ENCODE results near the gene MTRF1.
"Not testable (repeated sequence)": the region's sequence is repeated elsewhere in the genome, so short reads cannot be mapped to it uniquely, and the experiment has no call there.

Gene MTRF1

DNA sequence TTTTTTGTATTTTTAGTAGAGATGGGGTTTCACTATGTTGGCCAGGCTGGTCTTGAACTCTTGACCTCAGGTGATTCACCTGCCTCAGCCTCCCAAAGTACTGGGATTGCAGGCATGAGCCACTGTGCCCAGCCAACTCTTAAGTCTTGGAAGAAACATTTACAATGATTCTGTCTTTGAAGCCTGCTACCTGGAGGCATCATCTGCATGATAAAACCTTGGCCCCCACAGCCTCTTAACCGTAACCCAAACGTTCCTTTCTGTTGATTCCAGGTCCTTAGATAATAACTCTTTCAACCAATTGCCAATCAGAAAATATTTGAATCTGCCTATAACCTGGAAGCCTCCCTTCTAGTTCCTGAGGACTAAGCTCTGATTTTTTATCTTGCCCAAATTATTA, 15.8 kb upstream of the MTRF1 start:
- not testable (repeated sequence) for DNase-seq

DNA sequence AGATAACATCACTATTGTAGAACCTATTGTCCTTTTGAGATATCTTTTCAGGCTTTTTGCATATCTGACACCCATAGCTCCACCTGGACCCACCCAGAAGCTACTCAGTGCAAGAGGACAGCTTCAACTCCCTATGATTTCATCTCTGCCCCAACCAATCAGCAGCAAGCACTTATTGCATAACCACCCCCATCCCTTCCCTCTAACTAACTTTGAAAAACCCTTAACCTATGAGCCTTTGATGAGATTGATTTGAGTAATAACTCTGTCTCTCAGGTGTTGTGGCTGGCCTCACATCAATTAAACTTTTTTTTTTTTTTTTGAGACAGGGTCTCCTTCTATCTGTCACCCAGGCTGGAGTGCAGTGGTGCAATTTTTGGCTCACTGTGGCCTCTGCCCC, 13.4 kb upstream of the MTRF1 start:
- no peak for DNase-seq

DNA sequence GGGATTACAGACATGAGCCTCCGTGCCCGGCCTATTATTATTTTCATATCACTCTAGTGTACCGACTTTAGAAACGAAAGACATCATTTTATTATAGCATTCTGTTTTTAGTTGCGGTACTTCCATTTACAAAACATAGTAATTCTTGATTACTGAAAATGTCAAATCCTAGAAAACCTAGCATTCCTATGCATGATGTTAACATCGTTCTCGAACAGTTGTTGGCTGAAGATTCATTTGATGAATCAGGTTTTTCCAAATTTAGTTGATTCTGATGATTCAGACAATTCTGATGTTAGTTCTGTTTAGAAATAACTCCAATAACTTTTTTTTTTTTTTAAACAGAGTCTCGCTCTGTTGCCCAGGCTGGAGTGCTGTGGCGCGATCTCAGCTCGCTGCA, 11.5 kb upstream of the MTRF1 start:
- no peak for DNase-seq

DNA sequence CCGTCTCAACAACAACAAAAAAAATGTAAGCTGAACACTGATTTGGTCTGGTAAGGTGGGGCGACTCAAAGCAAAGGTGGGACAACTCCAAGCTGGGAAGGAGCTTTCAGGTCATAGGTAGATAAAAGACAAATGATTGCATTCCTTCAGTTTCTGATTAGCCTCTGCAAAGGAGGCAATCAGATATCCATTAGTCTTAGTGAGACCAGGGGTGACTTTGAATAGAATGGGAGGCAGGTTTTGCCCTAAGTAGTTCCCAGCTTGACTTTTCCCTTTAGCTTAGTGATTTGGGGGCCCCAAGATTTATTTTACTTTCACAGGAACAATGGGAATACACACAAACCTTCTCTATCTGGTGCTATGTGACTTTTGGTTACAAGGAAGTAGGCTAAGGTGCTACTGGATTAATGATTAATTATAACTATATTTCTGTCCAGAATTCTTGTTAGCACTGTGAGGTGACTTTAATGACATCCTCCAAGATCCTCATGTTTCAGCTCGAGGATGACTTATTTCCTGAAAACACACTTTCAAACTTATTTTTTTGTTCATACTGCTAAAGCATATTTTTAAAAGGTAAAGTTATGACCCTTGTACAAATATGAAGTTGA, 10.6 kb upstream of the MTRF1 start:
- DNase-seq, result no peak

DNA sequence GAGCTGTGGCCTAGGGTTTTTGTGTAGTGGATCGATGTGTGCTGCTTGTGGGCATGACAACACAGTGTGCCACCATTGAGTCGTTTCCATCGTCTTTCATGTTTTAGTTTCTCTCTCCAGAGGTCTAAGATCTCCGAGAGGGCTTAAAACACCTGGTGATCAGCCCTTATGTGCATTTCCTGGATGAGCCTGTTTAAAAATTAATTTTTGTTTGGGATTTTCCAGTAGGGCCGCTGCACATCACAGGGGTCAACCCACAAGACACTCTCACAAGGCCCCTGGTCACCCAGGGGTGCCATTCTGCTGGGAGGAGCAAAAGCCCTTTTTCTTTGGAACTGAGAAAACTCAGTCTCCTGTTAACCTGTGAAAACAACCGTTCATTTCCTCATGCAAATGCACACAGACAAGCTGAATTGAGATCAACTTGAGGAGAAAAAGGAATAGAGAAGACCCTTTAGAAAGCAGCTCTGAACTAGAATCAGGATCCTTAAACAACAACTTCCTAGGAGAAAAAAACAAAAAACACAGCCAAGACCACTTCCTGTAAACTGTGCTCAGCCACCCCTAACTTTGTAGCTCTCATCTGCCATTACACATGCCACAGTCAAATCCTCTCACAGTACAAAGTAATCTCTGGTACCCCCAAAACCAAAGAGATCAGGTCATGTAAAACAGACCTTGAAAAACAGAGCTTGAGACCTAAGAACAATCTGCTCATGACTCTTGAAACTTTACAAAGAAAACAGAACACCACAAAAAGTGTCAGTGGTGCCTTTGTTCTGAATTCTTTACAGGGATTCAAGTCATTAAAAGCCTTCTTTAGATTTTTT, 8.3 kb upstream of the MTRF1 start:
- no peak for DNase-seq

DNA sequence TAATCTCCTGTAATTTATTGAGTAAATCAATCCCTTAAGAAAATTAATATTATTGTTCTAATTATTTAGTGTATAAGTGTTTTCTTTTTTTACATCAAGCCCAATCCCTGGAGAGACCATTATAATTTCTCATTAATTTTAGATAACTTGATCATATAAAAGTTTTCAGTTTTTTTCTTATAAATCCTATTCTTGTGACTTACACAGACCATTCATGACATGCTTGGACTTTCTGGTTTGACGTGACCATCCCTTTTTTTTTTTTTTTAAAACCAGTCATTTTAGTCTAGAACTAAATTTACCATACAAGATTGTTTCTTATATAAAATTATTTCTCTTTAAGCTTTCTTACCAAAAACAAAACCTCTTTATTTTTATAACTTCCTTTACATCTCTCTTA, 5.4 kb upstream of the MTRF1 start:
- no peak for DNase-seq

DNA sequence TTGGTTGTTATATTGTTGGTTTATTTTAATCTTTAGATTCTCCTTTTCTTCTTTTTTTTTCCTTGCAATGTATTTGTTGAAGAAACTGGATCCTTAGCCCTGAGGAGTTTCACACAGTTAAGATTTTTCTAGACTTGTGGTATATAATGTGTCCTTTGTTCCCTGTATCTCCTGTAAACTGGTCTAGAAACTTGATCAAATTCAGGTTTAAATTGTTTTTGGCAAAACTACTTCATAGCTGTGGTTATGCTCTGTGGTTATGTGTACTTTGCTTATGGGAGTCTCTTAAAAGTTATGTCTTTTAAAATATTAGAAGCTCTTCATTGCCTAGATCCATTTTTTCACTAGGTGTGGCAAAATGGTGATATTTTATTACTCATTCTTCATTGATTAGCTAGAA, 3.7 kb upstream of the MTRF1 start:
- no peak for DNase-seq

DNA sequence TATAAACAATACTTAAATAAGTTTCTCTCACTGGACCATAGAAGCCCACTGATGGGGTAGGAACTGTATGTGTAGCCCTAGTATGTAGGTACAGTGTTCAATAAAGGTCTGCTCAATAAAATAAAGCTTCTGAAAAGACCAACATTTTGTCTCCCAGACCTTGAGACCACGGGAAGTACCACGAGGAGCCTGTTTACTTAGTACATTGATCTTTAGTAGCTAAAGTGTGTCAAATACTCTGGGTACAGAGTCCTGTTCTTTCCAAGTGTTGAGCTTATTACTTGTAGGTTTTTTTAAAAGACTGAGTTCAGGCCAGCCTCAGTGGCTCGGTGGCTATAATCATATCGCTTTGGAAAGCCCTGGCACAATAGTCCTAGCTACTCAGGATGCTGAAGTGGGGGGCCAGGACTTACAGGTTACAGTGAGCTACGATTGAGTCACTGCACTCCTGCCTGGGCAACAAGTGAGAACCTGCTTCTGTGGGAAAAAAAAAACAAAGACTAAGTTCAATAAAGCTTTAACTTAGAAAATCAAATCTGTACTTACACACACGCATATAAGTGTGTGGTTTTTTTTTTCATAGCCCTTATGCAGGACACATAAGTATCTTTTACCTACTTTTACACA, 3.4 kb downstream of the MTRF1 start:
- DNase-seq, result no peak

DNA sequence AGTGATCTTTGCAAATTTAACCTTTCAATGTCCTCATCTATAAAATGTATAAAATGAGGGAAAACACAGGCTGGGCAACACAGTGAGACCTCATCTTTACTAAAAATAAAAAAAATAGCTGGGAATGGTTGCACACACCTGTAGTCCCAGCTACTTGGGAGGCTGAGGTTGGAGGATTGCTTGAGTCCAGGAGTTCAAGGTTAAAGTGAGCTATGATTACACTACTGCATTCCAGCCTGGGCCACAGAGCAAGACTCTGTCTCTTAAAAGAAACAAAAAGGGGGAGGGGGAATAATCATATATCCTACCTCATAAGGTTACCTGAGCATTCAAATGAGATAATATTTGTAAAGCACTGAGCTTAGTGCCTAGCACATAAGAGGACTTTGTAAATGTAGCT, 5.8 kb downstream of the MTRF1 start:
- DNase-seq, result no peak

DNA sequence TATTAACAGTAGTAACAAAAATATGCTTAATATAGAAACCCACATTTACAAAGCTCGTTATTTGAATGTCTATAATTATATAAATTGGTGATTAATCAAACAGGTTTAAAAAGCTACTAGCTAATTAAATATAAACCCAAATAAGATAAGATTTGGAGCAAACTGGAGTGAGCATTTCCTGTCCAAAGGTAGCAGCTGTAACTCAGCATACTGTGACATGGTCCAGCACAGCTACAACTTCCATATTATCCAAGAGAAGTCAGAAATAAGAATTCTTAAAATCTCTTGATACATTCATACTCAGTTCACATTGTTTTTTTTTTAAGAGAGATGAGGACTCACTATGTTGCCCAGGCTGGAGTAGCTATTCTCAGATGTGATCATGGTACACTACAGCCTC, 8.5 kb downstream of the MTRF1 start:
- DNase-seq, result no peak

DNA sequence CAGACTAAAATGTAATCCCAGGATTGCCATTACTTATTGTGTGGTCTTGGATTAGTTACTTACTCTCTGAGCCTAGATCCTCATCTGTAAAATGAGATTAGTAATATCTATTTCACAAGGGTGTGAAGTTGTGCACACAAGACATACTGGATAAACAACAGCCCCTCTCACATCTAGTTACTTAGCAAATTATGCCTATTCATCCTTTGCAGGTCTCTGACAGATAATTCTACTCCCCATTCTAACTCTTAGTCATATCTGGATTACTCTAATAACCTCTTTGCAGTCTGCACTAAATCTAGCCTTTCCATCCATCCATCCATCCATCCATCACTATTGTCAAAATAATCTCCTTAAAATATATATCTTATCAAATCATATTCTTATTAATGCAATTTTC, 12.4 kb downstream of the MTRF1 start:
- no peak for DNase-seq

DNA sequence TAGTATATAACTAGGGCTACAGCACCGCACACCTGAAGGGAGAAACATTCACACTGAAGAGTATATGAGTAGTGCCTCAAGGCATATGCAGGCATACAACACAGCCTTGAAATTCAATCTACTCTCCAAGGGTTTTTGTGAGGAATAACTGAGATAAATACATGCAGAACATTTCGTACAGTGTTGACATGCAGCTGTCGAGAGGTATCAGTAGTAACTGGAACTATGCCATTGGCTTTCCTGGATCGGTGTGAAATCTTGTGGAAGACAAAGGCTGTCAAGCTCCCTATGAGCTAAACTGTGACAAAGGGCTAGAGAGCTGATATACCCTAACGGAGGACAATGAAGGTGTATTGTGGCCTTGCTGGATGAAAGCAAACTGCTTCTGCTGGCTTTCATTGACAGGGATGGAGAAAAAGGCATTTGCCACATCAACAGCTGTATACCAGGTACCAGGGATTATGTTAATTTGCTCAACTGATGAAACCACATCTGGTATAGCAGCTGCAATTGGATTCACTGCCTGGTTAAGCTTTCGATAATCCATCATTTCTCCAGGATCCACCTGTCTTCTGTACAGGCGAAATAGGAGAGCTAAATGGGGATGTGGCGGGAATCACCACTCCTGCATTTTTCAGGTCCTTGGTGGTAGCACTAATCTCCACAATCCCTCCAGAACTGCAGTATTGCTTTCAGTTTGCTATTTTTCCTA, 16.3 kb downstream of the MTRF1 start:
- no peak for DNase-seq

DNA sequence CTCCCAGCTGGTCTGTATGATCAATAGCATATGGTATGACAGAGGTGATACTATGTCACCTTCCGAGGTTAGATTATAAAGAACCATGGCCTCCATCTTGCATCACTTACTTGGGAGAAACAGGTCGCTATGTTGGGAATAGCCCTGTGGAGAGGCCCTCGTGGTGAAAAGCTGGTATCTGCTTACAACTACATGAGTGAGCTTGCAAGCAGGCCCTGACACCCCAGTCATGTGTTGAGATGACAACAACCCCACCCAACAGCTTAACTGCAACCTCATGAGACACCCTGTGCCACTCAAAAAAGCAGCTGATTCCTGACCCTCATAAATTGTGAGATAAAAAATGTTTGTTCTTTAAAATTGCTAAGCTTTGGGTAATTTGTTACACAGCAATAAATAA, 18.8 kb downstream of the MTRF1 start:
- DNase-seq, result no peak

DNA sequence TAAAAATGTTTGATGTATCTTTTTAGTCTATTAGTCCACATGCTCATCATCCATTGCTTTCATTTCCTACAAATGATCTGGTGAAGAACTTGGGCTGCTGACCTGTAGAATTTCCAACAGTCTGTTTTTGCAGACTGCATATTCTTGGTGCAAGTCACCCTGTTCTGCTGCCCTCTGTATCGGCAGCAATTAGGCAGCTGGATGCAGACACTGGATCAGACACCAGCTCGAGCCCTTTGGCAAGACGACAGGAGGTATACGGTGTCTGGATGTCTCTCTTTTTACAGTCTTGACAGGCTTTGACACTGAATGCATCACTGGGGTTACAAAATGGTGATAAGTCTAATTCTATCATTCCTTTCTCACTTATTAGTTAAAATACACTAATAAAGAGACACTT, 21.8 kb downstream of the MTRF1 start:
- no peak for DNase-seq

DNA sequence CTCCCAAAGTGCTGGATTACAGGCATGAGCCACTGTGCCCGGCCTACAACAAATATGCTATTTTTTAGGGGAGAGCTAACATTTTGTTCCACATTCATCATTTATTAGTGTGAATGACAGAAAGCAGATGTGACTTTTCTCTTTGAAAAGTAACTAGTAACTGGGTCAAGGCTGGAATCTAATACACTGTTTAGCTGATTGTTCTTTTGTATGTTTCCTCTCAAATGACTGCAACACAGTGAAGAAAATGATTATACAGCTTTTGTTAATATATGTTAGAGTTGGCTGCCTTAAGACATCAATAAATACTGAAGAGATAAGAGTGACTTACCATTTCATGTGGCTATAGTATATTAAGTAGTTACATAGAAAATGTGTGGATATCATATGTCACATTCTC, 27.0 kb downstream of the MTRF1 start:
- no peak for DNase-seq

DNA sequence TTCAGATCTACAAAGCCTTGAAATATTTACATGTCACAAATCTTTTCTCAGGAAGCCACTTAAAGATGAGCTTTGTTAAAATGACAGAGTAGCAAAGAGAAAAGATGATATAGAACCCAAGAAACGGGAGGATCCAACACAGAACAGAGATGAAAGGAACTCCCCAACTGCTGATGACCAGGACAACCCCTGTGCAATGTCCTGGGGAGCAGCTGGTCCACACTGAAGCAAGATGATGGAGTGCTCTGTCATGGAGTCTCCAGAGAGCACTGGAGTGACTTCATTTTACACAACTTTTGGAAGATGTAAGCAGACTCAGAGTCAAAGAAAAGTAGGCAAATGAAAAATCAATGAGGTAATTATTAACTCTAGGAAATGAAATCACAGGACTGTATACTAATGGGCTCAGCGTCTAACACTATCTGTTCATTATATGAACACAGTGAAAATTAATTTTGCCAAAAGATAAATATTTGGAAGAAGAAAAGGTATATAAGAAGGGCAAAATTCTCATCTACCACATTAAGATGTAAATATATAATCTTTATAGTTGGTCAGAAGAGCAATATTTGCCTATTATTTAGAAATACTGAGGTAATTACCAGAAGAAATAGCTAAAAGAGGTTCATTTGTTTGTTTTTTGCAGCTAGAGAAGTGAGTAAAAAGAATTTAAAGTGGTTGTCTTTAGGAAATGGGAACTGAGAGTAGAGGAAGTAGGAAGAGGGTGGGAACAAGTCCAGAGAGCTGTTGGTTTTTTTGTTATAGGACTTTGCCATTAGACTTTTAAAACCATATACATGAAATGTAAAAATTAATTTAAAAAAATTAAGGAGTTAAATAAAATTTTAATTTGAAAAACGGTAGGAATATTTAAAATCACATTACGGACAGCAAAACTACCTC, 30.5 kb downstream of the MTRF1 start:
- no peak for DNase-seq

DNA sequence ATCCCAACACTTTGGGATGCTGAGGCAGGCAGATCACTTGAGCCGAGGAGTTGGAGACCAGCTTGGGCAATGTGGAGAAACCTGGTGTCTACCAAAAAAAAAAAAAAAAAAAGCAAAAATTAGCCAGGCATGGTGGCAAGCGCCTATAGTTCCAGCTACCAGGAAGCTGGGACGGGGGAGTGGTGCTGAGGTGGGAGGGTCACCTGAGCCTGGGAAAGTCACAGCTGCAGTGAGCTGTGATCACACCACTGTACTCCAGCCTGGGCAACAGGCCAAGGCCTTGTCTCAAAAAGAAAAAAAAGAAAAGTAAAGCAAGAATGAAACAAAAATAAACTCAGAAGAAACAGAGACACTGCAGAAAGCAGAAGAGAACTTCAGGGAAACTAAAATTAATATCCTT, 31.6 kb downstream of the MTRF1 start:
- DNase-seq, result no peak

DNA sequence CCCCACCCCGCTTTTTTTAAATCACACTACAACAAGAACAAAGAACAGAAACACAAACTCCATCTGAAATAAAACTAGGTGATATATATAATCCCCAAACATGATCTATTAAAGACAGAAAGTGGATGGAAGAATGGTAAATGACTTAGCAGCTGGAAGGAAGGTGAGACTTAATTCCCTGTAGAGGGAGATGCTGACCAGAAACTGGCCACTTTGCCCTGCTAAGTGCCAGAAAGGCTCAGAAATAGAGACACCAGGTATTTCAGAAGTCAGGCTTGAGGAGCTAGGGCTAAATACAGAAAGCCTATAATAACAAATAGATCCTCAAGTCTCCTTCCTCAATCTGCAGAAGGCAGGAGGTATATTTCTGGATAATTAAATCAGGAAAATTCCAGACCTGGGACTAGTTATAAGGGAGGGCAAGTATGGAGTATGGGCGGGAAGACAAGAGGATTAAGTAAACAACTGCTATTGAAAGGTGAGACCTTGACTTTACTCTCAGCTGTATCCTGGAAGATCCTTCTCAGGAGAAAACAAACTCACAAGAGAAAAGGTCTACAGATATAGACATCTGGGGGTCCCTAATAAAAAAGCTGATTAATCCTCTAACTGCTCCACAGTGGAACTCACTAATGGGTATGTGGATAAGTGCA, 32.2 kb downstream of the MTRF1 start:
- no peak for DNase-seq

DNA sequence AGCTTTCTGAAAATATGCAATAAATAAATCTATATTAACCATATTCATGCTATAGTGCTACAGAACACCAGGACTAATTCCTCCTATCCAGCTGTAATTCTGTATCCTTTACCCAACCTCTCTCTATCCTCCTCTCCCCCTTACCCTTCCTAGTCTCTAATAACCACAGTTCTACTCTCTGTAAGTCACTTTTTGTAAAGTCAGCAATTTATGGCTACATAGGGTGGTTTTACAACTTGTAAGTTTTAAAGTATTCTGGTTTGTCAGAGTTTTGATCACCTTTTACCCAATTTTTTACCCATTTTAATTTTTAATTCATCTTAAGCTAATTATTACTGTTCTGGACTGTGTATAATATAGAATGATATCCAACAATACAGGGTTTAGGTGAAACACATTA, 34.0 kb downstream of the MTRF1 start:
- no peak for DNase-seq

DNA sequence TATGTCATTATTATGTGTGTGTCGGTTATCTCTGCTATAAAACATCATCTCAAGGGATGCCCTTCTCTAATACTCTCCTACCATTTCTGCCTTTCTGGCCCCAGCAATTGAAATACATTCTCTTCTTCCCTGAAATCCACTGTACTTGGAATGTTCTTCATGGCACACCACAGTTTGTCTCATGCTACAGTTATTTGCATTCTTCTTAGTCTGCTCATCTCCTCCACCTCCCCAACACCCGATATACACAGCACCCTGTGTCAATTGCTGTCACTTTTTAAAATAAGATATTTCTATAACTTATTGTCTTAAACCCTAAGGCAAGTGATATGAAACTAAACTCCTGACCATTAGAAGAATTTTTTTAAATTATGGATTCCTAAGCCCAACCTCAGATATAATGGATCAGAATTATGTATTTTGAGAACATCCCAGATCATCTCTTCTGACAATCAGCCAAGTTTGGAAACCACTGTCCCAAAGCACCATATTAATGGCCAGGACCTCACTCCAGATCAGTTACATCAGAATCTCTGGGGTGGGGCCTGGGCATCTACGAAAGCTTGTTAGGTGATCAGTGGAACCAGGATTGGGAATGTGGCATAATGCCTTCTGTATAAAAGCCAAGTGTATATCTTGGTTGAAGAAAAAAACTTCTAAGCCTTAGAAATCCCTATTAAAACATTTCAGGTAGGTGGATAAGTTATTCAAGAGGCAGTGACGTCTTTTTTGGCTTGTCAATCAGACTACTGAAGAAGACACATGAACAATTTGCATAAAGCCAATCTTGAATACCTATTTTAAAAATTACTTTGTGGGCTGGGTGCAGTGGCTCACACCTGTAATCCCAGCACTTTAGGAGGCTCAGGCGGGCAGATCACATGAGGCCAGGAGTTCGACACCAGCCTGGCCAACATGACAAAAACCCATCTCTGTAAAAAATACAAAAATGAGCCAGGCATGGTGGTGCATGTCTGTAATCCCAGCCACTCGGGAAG, 39.0 kb downstream of the MTRF1 start:
- no peak for DNase-seq

All from stimulated activated CD4-positive, alpha-beta T cell treated with anti-CD3 and anti-CD28 coated beads, Interleukin-15, amount 100 ng/mL, for 24 hours (primary cell).